ENCODE results near the gene IL12RB1. TPM values are rescaled to one million over a fixed set of nuclear protein-coding genes. Genes with fewer than 3 reads are reported as not detected.

IL12RB1 gene
- total and polyA plus RNA-seq, 2 of the 13 experiments (the other 11 are each of a cell fraction or from before 2014, with no cell fraction given), result 0.03 to 0.04 TPM

- TF ChIP-seq, protein P1, sequence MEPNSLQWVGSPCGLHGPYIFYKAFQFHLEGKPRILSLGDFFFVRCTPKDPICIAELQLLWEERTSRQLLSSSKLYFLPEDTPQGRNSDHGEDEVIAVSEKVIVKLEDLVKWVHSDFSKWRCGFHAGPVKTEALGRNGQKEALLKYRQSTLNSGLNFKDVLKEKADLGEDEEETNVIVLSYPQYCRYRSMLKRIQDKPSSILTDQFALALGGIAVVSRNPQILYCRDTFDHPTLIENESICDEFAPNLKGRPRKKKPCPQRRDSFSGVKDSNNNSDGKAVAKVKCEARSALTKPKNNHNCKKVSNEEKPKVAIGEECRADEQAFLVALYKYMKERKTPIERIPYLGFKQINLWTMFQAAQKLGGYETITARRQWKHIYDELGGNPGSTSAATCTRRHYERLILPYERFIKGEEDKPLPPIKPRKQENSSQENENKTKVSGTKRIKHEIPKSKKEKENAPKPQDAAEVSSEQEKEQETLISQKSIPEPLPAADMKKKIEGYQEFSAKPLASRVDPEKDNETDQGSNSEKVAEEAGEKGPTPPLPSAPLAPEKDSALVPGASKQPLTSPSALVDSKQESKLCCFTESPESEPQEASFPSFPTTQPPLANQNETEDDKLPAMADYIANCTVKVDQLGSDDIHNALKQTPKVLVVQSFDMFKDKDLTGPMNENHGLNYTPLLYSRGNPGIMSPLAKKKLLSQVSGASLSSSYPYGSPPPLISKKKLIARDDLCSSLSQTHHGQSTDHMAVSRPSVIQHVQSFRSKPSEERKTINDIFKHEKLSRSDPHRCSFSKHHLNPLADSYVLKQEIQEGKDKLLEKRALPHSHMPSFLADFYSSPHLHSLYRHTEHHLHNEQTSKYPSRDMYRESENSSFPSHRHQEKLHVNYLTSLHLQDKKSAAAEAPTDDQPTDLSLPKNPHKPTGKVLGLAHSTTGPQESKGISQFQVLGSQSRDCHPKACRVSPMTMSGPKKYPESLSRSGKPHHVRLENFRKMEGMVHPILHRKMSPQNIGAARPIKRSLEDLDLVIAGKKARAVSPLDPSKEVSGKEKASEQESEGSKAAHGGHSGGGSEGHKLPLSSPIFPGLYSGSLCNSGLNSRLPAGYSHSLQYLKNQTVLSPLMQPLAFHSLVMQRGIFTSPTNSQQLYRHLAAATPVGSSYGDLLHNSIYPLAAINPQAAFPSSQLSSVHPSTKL (CRISPR knock-in tag; IDR thresholded peaks at IDR 0.05), result no peak
- TF ChIP-seq, protein P2, sequence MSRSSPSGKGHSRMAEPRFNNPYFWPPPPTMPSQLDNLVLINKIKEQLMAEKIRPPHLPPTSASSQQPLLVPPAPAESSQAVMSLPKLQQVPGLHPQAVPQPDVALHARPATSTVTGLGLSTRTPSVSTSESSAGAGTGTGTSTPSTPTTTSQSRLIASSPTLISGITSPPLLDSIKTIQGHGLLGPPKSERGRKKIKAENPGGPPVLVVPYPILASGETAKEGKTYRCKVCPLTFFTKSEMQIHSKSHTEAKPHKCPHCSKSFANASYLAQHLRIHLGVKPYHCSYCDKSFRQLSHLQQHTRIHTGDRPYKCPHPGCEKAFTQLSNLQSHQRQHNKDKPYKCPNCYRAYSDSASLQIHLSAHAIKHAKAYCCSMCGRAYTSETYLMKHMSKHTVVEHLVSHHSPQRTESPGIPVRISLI (CRISPR knock-in tag; IDR thresholded peaks at IDR 0.05; ENCODE audit: borderline replicate concordance), result 0 out of 2 replicates have a peak, but pooled peaks have one; percentile 15
- peak; percentile 74; the same call in 1 of the 2 replicates for TF ChIP-seq KDM3A (CRISPR knock-in tag; IDR thresholded peaks at IDR 0.05; ENCODE audit: low read depth)
- TF ChIP-seq SALL1 (CRISPR knock-in tag; IDR thresholded peaks at IDR 0.05), result 0 out of 2 replicates have a peak, but pooled peaks have one; percentile 44
- TF ChIP-seq ARID4A (CRISPR knock-in tag; IDR thresholded peaks at IDR 0.05; ENCODE audit: borderline replicate concordance), result peak; percentile 62; the same call in 1 of the 2 replicates
- TF ChIP-seq MIER3 (CRISPR knock-in tag; IDR thresholded peaks at IDR 0.05; ENCODE audit: borderline replicate concordance), result 0 out of 2 replicates have a peak, but pooled peaks have one; percentile 35
- 0 out of 2 replicates have a peak, but pooled peaks have one; percentile 47 for TF ChIP-seq AFF4 (CRISPR knock-in tag; IDR thresholded peaks at IDR 0.05)
- no peak for TF ChIP-seq ZNF225 (CRISPR knock-in tag; IDR thresholded peaks at IDR 0.05)
- TF ChIP-seq SOX6 (IDR thresholded peaks at IDR 0.05), result no peak
- TF ChIP-seq SOX6 (CRISPR knock-in tag; IDR thresholded peaks at IDR 0.05), result 0 out of 2 replicates have a peak, but pooled peaks have one; percentile 9
- peak; percentile 59; the same call in 1 of the 2 replicates for TF ChIP-seq ZSCAN25 (CRISPR knock-in tag; IDR thresholded peaks at IDR 0.05)
- TF ChIP-seq, protein P3, sequence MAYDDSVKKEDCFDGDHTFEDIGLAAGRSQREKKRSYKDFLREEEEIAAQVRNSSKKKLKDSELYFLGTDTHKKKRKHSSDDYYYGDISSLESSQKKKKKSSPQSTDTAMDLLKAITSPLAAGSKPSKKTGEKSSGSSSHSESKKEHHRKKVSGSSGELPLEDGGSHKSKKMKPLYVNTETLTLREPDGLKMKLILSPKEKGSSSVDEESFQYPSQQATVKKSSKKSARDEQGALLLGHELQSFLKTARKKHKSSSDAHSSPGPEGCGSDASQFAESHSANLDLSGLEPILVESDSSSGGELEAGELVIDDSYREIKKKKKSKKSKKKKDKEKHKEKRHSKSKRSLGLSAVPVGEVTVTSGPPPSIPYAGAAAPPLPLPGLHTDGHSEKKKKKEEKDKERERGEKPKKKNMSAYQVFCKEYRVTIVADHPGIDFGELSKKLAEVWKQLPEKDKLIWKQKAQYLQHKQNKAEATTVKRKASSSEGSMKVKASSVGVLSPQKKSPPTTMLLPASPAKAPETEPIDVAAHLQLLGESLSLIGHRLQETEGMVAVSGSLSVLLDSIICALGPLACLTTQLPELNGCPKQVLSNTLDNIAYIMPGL (CRISPR knock-in tag; IDR thresholded peaks at IDR 0.05; ENCODE audit: borderline replicate concordance in 1 of 2, low read depth in 1 of 2), result peak; percentile 19 to 70; a peak in 1 of 4 replicates
- TF ChIP-seq MYC (CRISPR knock-in tag; IDR thresholded peaks at IDR 0.05; ENCODE audit: borderline replicate concordance), result peak; percentile 49; the same call in 1 of the 2 replicates
These were observed 26.3 kb upstream of the IL12RB1 start (continued) for GRCh38 chr19:18112989-18113478.
